Kidney (tissue), 14 donors: ENCODE measurements around the gene TBC1D1. TPM values are rescaled to one million over a fixed set of nuclear protein-coding genes. Genes with fewer than 3 reads are reported as not detected.

Experiments used
- DNase-seq, 5 donors: peaks; one replicate each; pipeline ENCODE4 v3.0.0-alpha.2; 2013 to 2020
- FAIRE-seq: peaks from 2 replicates; lab custom pipeline; 2012; peaks lifted over from hg19 to GRCh38; lab: Jason Lieb, UNC
- H3K27ac ChIP-seq, 2 donors: one replicate each; pipeline ENCODE4 v1.7.0; 2013; ENCODE audit warnings: low read depth in 2 of 2, low read length in 2 of 2, inconsistent platforms in 1 of 2
- H3K27me3 ChIP-seq: one replicate; pipeline ENCODE4 v1.7.1; 2013; ENCODE audit warnings: low read length, inconsistent platforms; ENCODE audit not compliant: control insufficient read depth, insufficient read depth
- H3K36me3 ChIP-seq, 3 donors: one replicate each; pipeline versions ENCODE4 v1.7.0 to v1.7.1; 2013; ENCODE audit warnings: low read length in 3 of 3, control low read depth in 1 of 3, inconsistent platforms in 1 of 3; ENCODE audit not compliant: insufficient read depth in 3 of 3, control insufficient read depth in 2 of 3
- H3K4me1 ChIP-seq, 3 donors: one replicate each; pipeline versions ENCODE4 v1.7.0 to v1.7.1; 2013; ENCODE audit warnings: low read length in 3 of 3, inconsistent platforms in 1 of 3, low read depth in 1 of 3; ENCODE audit not compliant: control insufficient read depth in 2 of 3, insufficient read depth in 2 of 3
- H3K4me3 ChIP-seq, 3 donors: one replicate each; pipeline versions ENCODE4 v1.7.0 to v1.8.1; 2013; ENCODE audit warnings: low read length in 3 of 3, control low read depth in 1 of 3, inconsistent platforms in 1 of 3
- H3K9ac ChIP-seq, 3 donors: one replicate each; pipeline versions ENCODE4 v1.7.0 to v1.7.1; 2013; ENCODE audit warnings: low read length in 3 of 3, control low read depth in 1 of 3, inconsistent platforms in 1 of 3
- H3K9me3 ChIP-seq, 3 donors: one replicate each; pipeline versions ENCODE4 v1.7.0 to v1.7.1; 2013; ENCODE audit warnings: low read length in 3 of 3, control low read depth in 1 of 3, inconsistent platforms in 1 of 3; ENCODE audit not compliant: control insufficient read depth in 2 of 3, insufficient read depth in 1 of 3
- CTCF ChIP-seq: IDR thresholded peaks from 3 replicates; pipeline ENCODE4 v1.5.1; 2012; ENCODE audit warnings: mild to moderate bottlenecking, moderate library complexity, borderline replicate concordance; ENCODE audit not compliant: insufficient read depth; ENCODE audit errors: extremely low read depth
- intact Hi-C: fragments of 100-400 bp; cut with DNase I; formaldehyde crosslinking; loops from one replicate; pipeline ENCODE4 v1.11.1; 2022
- polyA plus RNA-seq: library from polyadenylated mRNA; stranded (reverse); fragments of 350-450 nt; fragmentation: Illumina TruSeq; extraction: RNeasy Lipid Tissue Mini Kit (QIAGEN cat#74804); gene quantifications from one replicate; pipeline ENCODE4 v1.2.3, GENCODE V29; 2014; ENCODE audit warnings: low read depth, low replicate concordance; ENCODE audit not compliant: insufficient read depth
- total RNA-seq: library from RNA; stranded (reverse); fragmentation: NEBNext Ultra II Directional; extraction: Animal tissue kit (Norgen Biotek cat#: 25700); gene quantifications from one replicate; pipeline ENCODE4 v1.2.1, GENCODE V29; 2021
- donor health status: control.
- donor health status: control.
- donor health status: control.
- donor health status: control.
- donor health status: control.
- donor health status: DM: yes; HTN: yes; CAD: no.
- donor health status: Normal renal cell carcinoma (clear cell type).

TBC1D1 gene
- total and polyA plus RNA-seq, 2 donors from 2014 or later, result 170 to 182 TPM

DNA sequence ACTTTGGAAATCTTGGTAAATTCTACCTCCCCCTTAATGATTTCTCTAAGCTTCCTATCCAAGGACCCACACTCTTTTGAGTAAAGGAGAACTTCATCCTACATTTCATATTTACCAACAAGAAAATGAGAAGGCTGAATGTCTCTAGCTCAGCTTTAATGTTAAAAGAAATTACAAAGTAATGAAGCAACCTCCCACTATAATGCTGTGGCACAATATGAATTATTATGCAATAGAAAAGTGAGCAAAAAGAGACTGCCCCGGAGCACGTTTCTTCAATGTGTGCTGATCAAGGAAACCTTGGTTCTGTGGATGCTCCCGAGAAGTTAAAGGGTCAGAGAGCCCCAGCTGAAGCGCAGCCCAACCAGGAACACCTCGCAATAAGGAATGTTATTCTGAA, 9.1 kb upstream of the TBC1D1 start:
- intact Hi-C loops, result no loop called here
- FAIRE-seq, result no peak
- H3K27me3 ChIP-seq, result no peaks in the 10 kb centered on the region

DNA sequence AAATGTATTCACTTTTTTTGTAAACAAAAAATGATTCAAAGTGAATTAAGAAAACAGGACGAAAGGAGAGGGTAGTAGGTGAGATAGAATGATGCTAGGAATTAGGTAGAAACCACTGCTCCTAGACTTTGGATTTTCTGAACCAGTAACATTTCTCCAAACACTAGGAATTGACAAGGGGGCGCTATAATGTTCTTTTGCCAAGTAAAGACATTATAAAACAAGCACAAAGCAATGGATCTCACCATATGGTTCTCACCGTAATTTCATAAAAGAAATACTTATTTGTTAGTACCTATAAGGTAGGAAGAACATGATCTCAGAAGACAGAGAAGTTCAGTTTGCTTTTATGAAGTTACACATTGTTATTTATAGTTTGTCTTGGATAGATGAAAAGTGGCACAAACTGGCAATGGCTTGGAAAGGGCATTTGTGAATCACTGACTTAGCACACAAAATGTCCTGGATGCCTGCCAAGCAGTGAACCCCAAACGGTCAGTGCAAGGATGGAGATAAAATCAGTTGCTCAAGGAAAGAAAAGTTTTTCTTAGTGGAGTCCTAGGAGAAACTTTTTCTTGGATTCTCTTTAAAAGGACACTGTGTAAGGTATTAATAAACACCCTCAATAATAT, 8.1 kb upstream of the TBC1D1 start:
- peak in 2 of 5 donors; percentile 15 to 33 for DNase-seq
- no peaks in the 10 kb centered on the region for H3K4me1 ChIP-seq
- no peak for FAIRE-seq
- H3K27me3 ChIP-seq, result no peaks in the 10 kb centered on the region
- intact Hi-C loops, result no loop called here
- H3K9me3 ChIP-seq, result no peaks in the 10 kb centered on the region
- no peak overlapping the region for H3K4me3 ChIP-seq
- no peak overlapping the region for H3K27ac ChIP-seq
- H3K36me3 ChIP-seq, result no peaks in the 10 kb centered on the region
- no peak for TF ChIP-seq CTCF
- H3K9ac ChIP-seq, result no peak overlapping the region

More for the DNA sequence above, 9.1 kb upstream of the TBC1D1 start:
- Histone ChIP-seq H3K36me3 (no peaks in the 10 kb centered on the region), H3K27ac (no peak overlapping the region), H3K4me1 (no peaks in the 10 kb centered on the region), H3K9me3 (no peaks in the 10 kb centered on the region), H3K9ac (no peak overlapping the region), H3K4me3 (no peak overlapping the region)
- TF ChIP-seq CTCF, result no peak
- DNase-seq, result no peak

- Histone ChIP-seq H3K4me3 (no peak overlapping the region), H3K9ac (no peak overlapping the region), H3K9me3 (no peaks in the 10 kb centered on the region), H3K36me3 (no peaks in the 10 kb centered on the region), H3K27me3 (no peaks in the 10 kb centered on the region), H3K4me1 (peaks cover 0 to under 1% (median 0%) of the 10 kb centered on the region in 3 donors), H3K27ac (no peak overlapping the region)
- FAIRE-seq (no peak), DNase-seq (no peak)
- TF ChIP-seq CTCF, result no peak
- intact Hi-C loops, result no loop called here
These were observed 5.9 kb upstream of the TBC1D1 start for GRCh38 chr4:37884855-37885487.
